Astrocyte (in vitro differentiated cells and primary cell): ENCODE measurements around the gene INPP5E. TPM values are rescaled to one million over a fixed set of nuclear protein-coding genes. Genes with fewer than 3 reads are reported as not detected.

Source experiments
- DNase-seq: peaks from one replicate; pipeline ENCODE4 v3.0.0-alpha.2; 2010; ENCODE audit warnings: low read depth
- FAIRE-seq: peaks from 2 replicates; lab custom pipeline; 2011; peaks lifted over from hg19 to GRCh38; lab: Jason Lieb, UNC
- H2AFZ ChIP-seq: 2 replicates; pipeline ENCODE4 v1.6.0; 2012; ENCODE audit warnings: low read depth, low read length, inconsistent platforms
- H3K27ac ChIP-seq: 2 replicates; pipeline ENCODE4 v1.5.1; 2011; ENCODE audit warnings: low read depth, low read length, inconsistent platforms
- H3K27me3 ChIP-seq: 2 replicates; pipeline ENCODE4 v1.6.0; 2011; ENCODE audit warnings: low read length, inconsistent platforms; ENCODE audit not compliant: insufficient read depth
- H3K36me3 ChIP-seq: 2 replicates; pipeline ENCODE4 v1.5.1; 2011; ENCODE audit warnings: low read length, inconsistent platforms; ENCODE audit not compliant: insufficient read depth
- H3K4me1 ChIP-seq: 2 replicates; pipeline ENCODE4 v1.5.1; 2011; ENCODE audit warnings: low read length, inconsistent platforms; ENCODE audit not compliant: insufficient read depth
- H3K4me2 ChIP-seq: 2 replicates; pipeline ENCODE4 v1.6.0; 2012; ENCODE audit warnings: low read length, inconsistent platforms
- H3K4me3 ChIP-seq: 2 replicates; pipeline ENCODE4 v1.5.1; 2011; ENCODE audit warnings: low read depth, mild to moderate bottlenecking, low read length, inconsistent platforms; ENCODE audit not compliant: insufficient read depth
- H3K79me2 ChIP-seq: 2 replicates; pipeline ENCODE4 v1.6.0; 2012; ENCODE audit warnings: mild to moderate bottlenecking, low read length, inconsistent platforms; ENCODE audit not compliant: insufficient read depth
- H3K9ac ChIP-seq: 2 replicates; pipeline ENCODE4 v1.6.0; 2012; ENCODE audit warnings: mild to moderate bottlenecking, low read length, inconsistent platforms
- H3K9me3 ChIP-seq: 2 replicates; pipeline ENCODE4 v1.5.1; 2012; ENCODE audit warnings: low read depth, mild to moderate bottlenecking, low read length, inconsistent platforms; ENCODE audit not compliant: insufficient read depth
- H4K20me1 ChIP-seq: 2 replicates; pipeline ENCODE4 v1.6.0; 2012; ENCODE audit warnings: low read length, inconsistent platforms; ENCODE audit not compliant: insufficient read depth
- H3K27ac Mint-ChIP-seq: one replicate; pipeline ENCODE4 v1.8.0; 2021; ENCODE audit warnings: mild to moderate bottlenecking, mixed read lengths; ENCODE audit not compliant: unreplicated experiment
- H3K27me3 Mint-ChIP-seq: one replicate; pipeline ENCODE4 v1.8.0; 2021; ENCODE audit warnings: low read depth, mixed read lengths; ENCODE audit not compliant: unreplicated experiment
- H3K36me3 Mint-ChIP-seq: one replicate; pipeline ENCODE4 v1.8.0; 2021; ENCODE audit warnings: low read depth, mixed read lengths; ENCODE audit not compliant: unreplicated experiment
- H3K4me1 Mint-ChIP-seq: one replicate; pipeline ENCODE4 v1.8.0; 2021; ENCODE audit warnings: low read depth, mixed read lengths; ENCODE audit not compliant: unreplicated experiment
- H3K4me3 Mint-ChIP-seq: one replicate; pipeline ENCODE4 v1.8.0; 2021; ENCODE audit warnings: mild to moderate bottlenecking, moderate library complexity, mixed read lengths; ENCODE audit not compliant: unreplicated experiment
- H3K9me3 Mint-ChIP-seq: one replicate; pipeline ENCODE4 v1.8.0; 2021; ENCODE audit warnings: mild to moderate bottlenecking, mixed read lengths; ENCODE audit not compliant: unreplicated experiment
- EZH2 ChIP-seq: IDR thresholded peaks from 2 replicates; pipeline ENCODE4 v1.6.1; 2012; ENCODE audit warnings: mild to moderate bottlenecking, low read length, inconsistent platforms; ENCODE audit not compliant: insufficient read depth
- total RNA-seq: library from RNA; stranded (reverse); gene quantifications from 2 replicates; pipeline ENCODE4 v1.2.1, GENCODE V29; 2021
- TF ChIP-seq, protein P1 (sequence below): IDR thresholded peaks from 2 replicates; pipeline ENCODE4 v1.5.1; 2011; ENCODE audit warnings: low read depth, mild to moderate bottlenecking, inconsistent platforms, low read length, moderate library complexity; ENCODE audit not compliant: insufficient read depth

The INPP5E gene
- total RNA-seq, 1 donor from 2014 or later: 13.2 TPM

DNA sequence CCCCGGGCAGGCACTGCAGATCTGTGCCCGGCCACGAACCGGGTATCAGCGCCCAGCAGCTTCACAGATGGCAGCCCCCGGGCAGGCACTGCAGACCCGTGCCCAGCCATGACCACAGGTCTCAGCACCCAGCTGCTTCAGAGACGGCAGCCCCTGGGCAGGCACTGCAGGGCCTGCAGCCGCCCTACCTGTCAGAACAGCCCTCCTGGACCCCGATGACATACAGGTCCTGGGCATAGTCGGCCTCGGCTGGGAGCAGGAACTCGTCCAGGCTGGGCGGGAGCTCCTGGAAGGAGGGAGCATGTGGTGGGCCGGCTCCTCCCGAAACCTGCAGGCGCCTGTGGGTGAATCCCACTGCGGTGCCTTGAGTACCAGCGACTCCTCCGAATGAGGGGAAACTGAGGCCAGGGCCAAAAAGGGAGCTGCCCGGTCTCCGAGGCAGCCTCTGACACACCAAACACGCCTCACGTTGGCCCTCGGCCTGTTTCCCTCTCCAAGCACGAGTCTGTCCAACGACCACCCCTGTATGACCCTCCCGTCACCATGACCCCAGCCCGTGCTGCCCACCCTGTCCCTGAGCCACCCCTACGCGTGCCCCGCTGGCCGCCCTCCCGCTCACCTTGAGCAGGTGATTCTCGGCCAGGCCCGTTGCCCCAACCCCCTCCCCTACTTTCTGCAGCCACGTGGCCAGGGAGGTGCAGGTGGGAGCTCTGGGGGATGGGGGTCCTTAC, 5.6 kb downstream of the INPP5E start:
- Mint-ChIP-seq H3K27ac (no peak overlapping the region), H3K27me3 (no peaks in the 10 kb centered on the region), H3K36me3 (peaks cover 3% of the 10 kb centered on the region), H3K9me3 (no peaks in the 10 kb centered on the region), H3K4me1 (peaks cover 16% of the 10 kb centered on the region), H3K4me3 (no peak overlapping the region)
- DNase-seq: no peak
- no peak for FAIRE-seq
- peaks cover 3% of the 10 kb centered on the region for H3K36me3 ChIP-seq
- peaks cover 58% of the 10 kb centered on the region for H3K79me2 ChIP-seq
- H3K4me1 ChIP-seq: peaks cover 14% of the 10 kb centered on the region
- no peaks in the 10 kb centered on the region for H3K27me3 ChIP-seq
- TF ChIP-seq, protein P1, sequence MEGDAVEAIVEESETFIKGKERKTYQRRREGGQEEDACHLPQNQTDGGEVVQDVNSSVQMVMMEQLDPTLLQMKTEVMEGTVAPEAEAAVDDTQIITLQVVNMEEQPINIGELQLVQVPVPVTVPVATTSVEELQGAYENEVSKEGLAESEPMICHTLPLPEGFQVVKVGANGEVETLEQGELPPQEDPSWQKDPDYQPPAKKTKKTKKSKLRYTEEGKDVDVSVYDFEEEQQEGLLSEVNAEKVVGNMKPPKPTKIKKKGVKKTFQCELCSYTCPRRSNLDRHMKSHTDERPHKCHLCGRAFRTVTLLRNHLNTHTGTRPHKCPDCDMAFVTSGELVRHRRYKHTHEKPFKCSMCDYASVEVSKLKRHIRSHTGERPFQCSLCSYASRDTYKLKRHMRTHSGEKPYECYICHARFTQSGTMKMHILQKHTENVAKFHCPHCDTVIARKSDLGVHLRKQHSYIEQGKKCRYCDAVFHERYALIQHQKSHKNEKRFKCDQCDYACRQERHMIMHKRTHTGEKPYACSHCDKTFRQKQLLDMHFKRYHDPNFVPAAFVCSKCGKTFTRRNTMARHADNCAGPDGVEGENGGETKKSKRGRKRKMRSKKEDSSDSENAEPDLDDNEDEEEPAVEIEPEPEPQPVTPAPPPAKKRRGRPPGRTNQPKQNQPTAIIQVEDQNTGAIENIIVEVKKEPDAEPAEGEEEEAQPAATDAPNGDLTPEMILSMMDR: no peak
- TF ChIP-seq EZH2: no peak
- H3K4me2 ChIP-seq: no peak overlapping the region
- no peak overlapping the region for H2AFZ ChIP-seq
- no peaks in the 10 kb centered on the region for H3K9me3 ChIP-seq
- peaks cover 52% of the 10 kb centered on the region for H4K20me1 ChIP-seq
- no peak overlapping the region for H3K9ac ChIP-seq
- H3K4me3 ChIP-seq: no peak overlapping the region
- H3K27ac ChIP-seq: no peak overlapping the region

DNA sequence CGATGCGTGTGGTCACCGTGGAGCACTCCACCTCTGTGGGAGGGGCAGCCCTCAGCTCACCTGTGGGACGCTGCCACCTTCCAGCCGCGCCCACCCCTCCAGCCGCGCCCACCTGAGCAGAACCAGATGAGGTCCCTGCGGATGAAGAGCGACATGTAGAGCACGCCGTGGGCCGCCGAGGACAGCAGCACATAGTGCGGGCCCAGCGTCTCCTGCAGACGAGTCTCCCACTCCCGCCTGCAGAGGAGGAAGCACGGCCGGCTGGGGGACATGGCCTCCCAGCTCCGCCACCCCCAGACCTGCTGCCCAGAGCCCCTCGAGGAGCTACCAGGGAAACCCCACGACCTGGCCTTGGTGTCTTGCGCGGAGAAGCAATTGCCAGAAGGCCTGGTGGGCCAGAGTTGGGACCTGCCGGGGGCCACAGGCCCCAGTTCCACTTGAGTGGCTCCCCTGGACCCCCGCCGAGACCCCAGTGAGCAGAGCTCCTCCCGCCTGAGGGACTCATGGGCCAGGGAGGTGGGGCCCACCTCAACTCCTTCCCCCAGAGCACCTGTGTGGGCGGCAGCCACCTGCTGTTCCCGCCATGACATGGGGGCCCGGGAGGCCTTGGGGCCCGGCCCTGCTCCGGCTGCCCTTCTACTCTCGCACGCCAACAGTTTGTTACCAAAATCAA, 6.5 kb downstream of the INPP5E start:
- Histone ChIP-seq H3K4me2 (no peak overlapping the region), H3K36me3 (peaks cover 9% of the 10 kb centered on the region), H3K27ac (no peak overlapping the region), H3K4me3 (no peak overlapping the region), H3K27me3 (no peaks in the 10 kb centered on the region), H2AFZ (no peak overlapping the region), H3K79me2 (peaks cover 50% of the 10 kb centered on the region), H3K9me3 (no peaks in the 10 kb centered on the region), H3K4me1 (peaks cover 11% of the 10 kb centered on the region), H4K20me1 (peaks cover 53% of the 10 kb centered on the region), H3K9ac (no peak overlapping the region)
- no peaks in the 10 kb centered on the region for H3K27me3 Mint-ChIP-seq
- peaks cover 16% of the 10 kb centered on the region for H3K4me1 Mint-ChIP-seq
- FAIRE-seq (no peak), DNase-seq (no peak)
- TF ChIP-seq, protein P1: no peak
- TF ChIP-seq EZH2: no peak
- H3K36me3 Mint-ChIP-seq: peaks cover 4% of the 10 kb centered on the region
- H3K27ac Mint-ChIP-seq: no peak overlapping the region
- H3K9me3 Mint-ChIP-seq: no peaks in the 10 kb centered on the region
- no peak overlapping the region for H3K4me3 Mint-ChIP-seq

DNA sequence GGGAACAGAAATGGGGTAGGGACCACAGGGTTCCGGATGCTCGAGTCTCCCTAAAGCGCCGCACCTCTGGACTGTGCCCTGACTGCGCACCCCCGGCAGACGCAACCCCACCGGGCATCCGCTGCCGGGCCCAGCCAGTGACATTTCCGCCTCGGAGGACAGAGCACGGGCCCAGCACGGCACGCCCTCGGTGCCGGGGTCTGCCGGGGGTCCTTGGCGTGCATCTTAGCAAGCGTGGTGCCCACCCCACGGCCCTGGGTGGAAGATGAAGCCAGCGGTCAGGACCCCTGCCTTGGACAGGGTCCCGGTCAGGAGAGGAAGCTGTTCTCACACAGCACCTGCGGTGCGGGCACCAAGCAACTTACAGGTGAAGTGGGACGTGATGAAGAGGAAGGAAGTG, 7.1 kb downstream of the INPP5E start:
- Mint-ChIP-seq H3K4me1 (peaks cover 12% of the 10 kb centered on the region), H3K36me3 (peaks cover 4% of the 10 kb centered on the region), H3K27ac (no peak overlapping the region), H3K9me3 (no peaks in the 10 kb centered on the region), H3K27me3 (no peaks in the 10 kb centered on the region), H3K4me3 (no peak overlapping the region)
- Histone ChIP-seq H3K4me1 (peaks cover 5% of the 10 kb centered on the region), H3K4me2 (no peak overlapping the region), H3K79me2 (peaks cover 44% of the 10 kb centered on the region), H2AFZ (no peak overlapping the region), H3K27me3 (no peaks in the 10 kb centered on the region), H3K9ac (no peak overlapping the region), H3K4me3 (no peak overlapping the region), H3K27ac (no peak overlapping the region), H3K9me3 (no peaks in the 10 kb centered on the region), H3K36me3 (peaks cover 10% of the 10 kb centered on the region), H4K20me1 (peaks cover 47% of the 10 kb centered on the region)
- TF ChIP-seq, protein P1: no peak
- TF ChIP-seq EZH2: no peak
- FAIRE-seq: no peak
- no peak for DNase-seq
